Ascending aorta (tissue), 2 donors: ENCODE results near the gene PTPRR. TPM values are rescaled to one million over a fixed set of nuclear protein-coding genes. Genes with fewer than 3 reads are reported as not detected.

Experiments
- DNase-seq, 2 donors: peaks; one replicate each; pipeline ENCODE4 v3.0.0-alpha.2; 2019; ENCODE audit warnings: low spot score in 2 of 2
- H3K27ac ChIP-seq, 2 donors: fragments of 200-600 bp; sonication (generic); one replicate each; pipeline ENCODE4 v1.5.1; 2016 to 2017; ENCODE audit warnings: mild to moderate bottlenecking in 1 of 2
- H3K27me3 ChIP-seq: fragments of 200-600 bp; sonication (generic); one replicate; pipeline ENCODE4 v1.5.1; 2017
- H3K36me3 ChIP-seq, 2 donors: fragments of 200-600 bp; sonication (generic); one replicate each; pipeline ENCODE4 v1.5.1; 2016
- H3K4me1 ChIP-seq, 2 donors: fragments of 200-600 bp; sonication (generic); one replicate each; pipeline ENCODE4 v1.5.1; 2016 to 2017; ENCODE audit warnings: mild to moderate bottlenecking in 1 of 2
- H3K4me3 ChIP-seq, 2 donors: fragments of 200-600 bp; sonication (generic); one replicate each; pipeline ENCODE4 v1.5.1; 2016 to 2017; ENCODE audit warnings: mild to moderate bottlenecking in 1 of 2
- H3K9me3 ChIP-seq, 2 donors: fragments of 200-600 bp; sonication (generic); one replicate each; pipeline ENCODE4 v1.5.1; 2016
- CTCF ChIP-seq, 3 experiments: fragments of 200-600 bp in 2 of 3; fragments of 450-650 bp in 1 of 3; sonication (generic) in 2 of 3; IDR thresholded peaks; one replicate each; pipeline ENCODE4 v1.5.1; 2016 to 2019; ENCODE audit warnings: antibody characterized with exemption in 3 of 3, mild to moderate bottlenecking in 1 of 3, moderate library complexity in 1 of 3
- intact Hi-C: fragments of 100-400 bp; cut with DNase I; formaldehyde crosslinking; loops from one replicate; pipeline ENCODE4 v1.15.1; 2023
- total RNA-seq: library from RNA; depleted of rRNA; stranded (reverse); fragments of >200 nt; gene quantifications from one replicate; pipeline ENCODE4 v1.1.0, GENCODE V29; 2016

Gene PTPRR
- total RNA-seq, 1 donor from 2014 or later: not detected

GRCh38 chr12:70646850-70647249, 273.7 kb downstream of the PTPRR start:
- H3K27me3 ChIP-seq: no peaks in the 10 kb centered on the region
- no peak for DNase-seq
- no peak overlapping the region for H3K27ac ChIP-seq
- intact Hi-C loops: no loop called here
- H3K4me3 ChIP-seq: no peak overlapping the region
- TF ChIP-seq CTCF (IDR thresholded peaks at IDR 0.05): no peak
- H3K9me3 ChIP-seq: no peaks in the 10 kb centered on the region
- peaks cover 0 to 6% of the 10 kb centered on the region in 2 donors for H3K4me1 ChIP-seq
- no peaks in the 10 kb centered on the region for H3K36me3 ChIP-seq

GRCh38 chr12:70645494-70646317, 274.8 kb downstream of the PTPRR start:
- peak overlapping the region in 1 of 2 donors; percentile 15 for H3K27ac ChIP-seq
- H3K9me3 ChIP-seq: no peaks in the 10 kb centered on the region
- peaks cover 0 to 6% of the 10 kb centered on the region in 2 donors for H3K4me1 ChIP-seq
- intact Hi-C loops: no loop called here
- H3K36me3 ChIP-seq: no peaks in the 10 kb centered on the region
- H3K4me3 ChIP-seq: peak overlapping the region; percentile 5 to 36
- TF ChIP-seq CTCF (IDR thresholded peaks at IDR 0.05): no peak
- DNase-seq: peak in 1 of 2 donors; percentile 80
- H3K27me3 ChIP-seq: no peaks in the 10 kb centered on the region

- no peak for TF ChIP-seq CTCF (IDR thresholded peaks at IDR 0.05)
- no peak for DNase-seq
- no peaks in the 10 kb centered on the region for H3K27me3 ChIP-seq
- H3K4me1 ChIP-seq: peaks cover 0 to 6% of the 10 kb centered on the region in 2 donors
- H3K36me3 ChIP-seq: no peaks in the 10 kb centered on the region
- no peak overlapping the region for H3K4me3 ChIP-seq
- no peak overlapping the region for H3K27ac ChIP-seq
- intact Hi-C loops: no loop called here
- H3K9me3 ChIP-seq: no peaks in the 10 kb centered on the region
These were observed 275.7 kb downstream of the PTPRR start for GRCh38 chr12:70644861-70645260.

- intact Hi-C loops: no loop called here
These were observed 276.6 kb downstream of the PTPRR start for GRCh38 chr12:70643939-70644338.

GRCh38 chr12:70641691-70642090, 278.8 kb downstream of the PTPRR start:
- H3K27ac ChIP-seq: no peak overlapping the region
- H3K4me1 ChIP-seq: no peaks in the 10 kb centered on the region
- intact Hi-C loops: no loop called here
- no peak for DNase-seq
- H3K4me3 ChIP-seq: no peak overlapping the region
- H3K27me3 ChIP-seq: no peaks in the 10 kb centered on the region
- no peaks in the 10 kb centered on the region for H3K9me3 ChIP-seq
- no peak for TF ChIP-seq CTCF (IDR thresholded peaks at IDR 0.05)
- no peaks in the 10 kb centered on the region for H3K36me3 ChIP-seq

More at GRCh38 chr12:70643939-70644338, 276.6 kb downstream of the PTPRR start:
- Histone ChIP-seq H3K9me3 (no peaks in the 10 kb centered on the region), H3K4me3 (no peak overlapping the region), H3K4me1 (peaks cover 0 to 4% of the 10 kb centered on the region in 2 donors), H3K27ac (no peak overlapping the region), H3K27me3 (no peaks in the 10 kb centered on the region), H3K36me3 (no peaks in the 10 kb centered on the region)
- DNase-seq: no peak
- no peak for TF ChIP-seq CTCF (IDR thresholded peaks at IDR 0.05)
